Measurements from ENCODE around the gene STXBP1. TPM values are rescaled to one million over a fixed set of nuclear protein-coding genes. Genes with fewer than 3 reads are reported as not detected.
A peak's percentile ranks its signal among the peaks of the same experiment; 100 is the strongest.

The STXBP1 gene
- total RNA-seq, 2 donors from 2014 or later: 8.2 to 15.8 TPM

- Histone ChIP-seq H3K27me3 (no peaks in the 10 kb centered on the region), H3K9ac (ENCODE audit: low read depth in 2 of 2, low read length in 2 of 2) (peak overlapping the region; percentile 97 to 98), H3K4me3 (peak overlapping the region; percentile 68), H3K9me3 (no peaks in the 10 kb centered on the region), H3K4me1 (peaks cover 14% of the 10 kb centered on the region), H3K36me3 (no peaks in the 10 kb centered on the region), H3K27ac (peak overlapping the region; percentile 92)
- no peak for TF ChIP-seq CTCF (IDR thresholded peaks at IDR 0.05)
- intact Hi-C loops (cut with DNase I): no loop called here
- peak; percentile 90 for DNase-seq
Measured at GRCh38 chr9:127568971-127569885, 42.8 kb upstream of the STXBP1 start.

DNA sequence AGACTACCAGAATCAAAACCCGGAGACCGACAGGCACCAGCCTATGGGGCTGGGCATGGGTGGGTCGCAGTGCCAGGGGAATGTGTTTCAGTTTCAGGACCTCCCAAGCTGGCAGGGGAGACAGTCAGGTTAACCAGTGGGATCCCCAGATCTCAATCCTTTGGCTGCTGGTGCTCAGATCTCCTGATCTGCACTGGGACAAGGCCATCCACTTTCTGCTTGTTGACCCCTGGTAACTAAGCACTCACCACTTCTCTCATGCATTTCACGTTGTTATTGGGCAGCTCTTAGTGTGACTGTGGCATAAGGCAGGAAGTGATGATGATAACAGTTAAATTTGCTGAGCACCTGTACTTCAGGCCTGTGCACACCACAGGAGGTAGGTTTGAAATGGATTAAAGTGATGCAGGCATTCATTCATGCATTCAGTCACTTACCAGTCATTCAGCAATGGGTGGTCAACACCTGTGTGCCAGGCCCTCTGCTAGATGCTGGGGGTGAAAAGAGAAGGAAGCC lies 42.1 kb upstream of the STXBP1 start:
- Histone ChIP-seq H3K27ac (peak overlapping the region; percentile 86), H3K9ac (ENCODE audit: low read depth in 2 of 2, low read length in 2 of 2) (peak overlapping the region; percentile 93 to 94), H3K27me3 (no peaks in the 10 kb centered on the region), H3K36me3 (no peaks in the 10 kb centered on the region), H3K4me1 (peaks cover 19% of the 10 kb centered on the region), H3K4me3 (peak overlapping the region; percentile 48), H3K9me3 (no peaks in the 10 kb centered on the region)
- DNase-seq: no peak
- intact Hi-C loops (cut with DNase I): no loop called here
- no peak for TF ChIP-seq CTCF (IDR thresholded peaks at IDR 0.05)

DNA sequence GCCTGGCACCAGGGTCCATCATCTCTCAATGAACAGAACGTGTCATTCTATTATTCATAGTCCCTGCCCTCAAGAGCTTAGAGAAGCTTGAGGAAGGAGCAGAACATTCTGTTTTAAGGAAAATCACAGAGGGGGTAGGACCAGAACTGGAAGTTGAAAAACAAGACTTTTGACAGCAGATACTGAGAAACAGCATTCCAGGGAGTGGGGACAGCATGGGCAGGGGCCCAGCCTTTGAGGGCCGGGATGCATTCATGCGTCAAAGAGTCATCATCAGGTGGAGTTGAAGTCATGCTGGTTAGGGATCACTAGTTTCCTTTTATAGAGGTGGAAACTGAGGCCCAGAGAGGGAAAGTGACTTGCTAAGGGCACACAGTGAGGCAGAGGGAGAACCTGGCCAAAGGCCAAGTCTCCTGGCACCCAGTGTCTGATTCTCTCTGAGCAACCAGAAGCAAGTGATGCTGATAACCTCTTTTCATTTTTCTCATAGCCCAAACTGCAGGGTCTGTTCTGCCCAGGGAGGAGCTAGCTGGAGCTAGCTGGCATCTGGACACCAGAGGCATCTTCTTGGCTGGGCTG lies 41.5 kb upstream of the STXBP1 start:
- peak overlapping the region; percentile 86 for H3K27ac ChIP-seq
- H3K36me3 ChIP-seq: no peaks in the 10 kb centered on the region
- H3K4me1 ChIP-seq: peaks cover 20% of the 10 kb centered on the region
- intact Hi-C loops (cut with DNase I): no loop called here
- TF ChIP-seq CTCF (IDR thresholded peaks at IDR 0.05): no peak
- no peaks in the 10 kb centered on the region for H3K9me3 ChIP-seq
- peak overlapping the region in 1 of 2 donors; percentile 93 for H3K9ac ChIP-seq (ENCODE audit: low read depth in 2 of 2, low read length in 2 of 2)
- DNase-seq: no peak
- H3K4me3 ChIP-seq: no peak overlapping the region
- no peaks in the 10 kb centered on the region for H3K27me3 ChIP-seq

DNA sequence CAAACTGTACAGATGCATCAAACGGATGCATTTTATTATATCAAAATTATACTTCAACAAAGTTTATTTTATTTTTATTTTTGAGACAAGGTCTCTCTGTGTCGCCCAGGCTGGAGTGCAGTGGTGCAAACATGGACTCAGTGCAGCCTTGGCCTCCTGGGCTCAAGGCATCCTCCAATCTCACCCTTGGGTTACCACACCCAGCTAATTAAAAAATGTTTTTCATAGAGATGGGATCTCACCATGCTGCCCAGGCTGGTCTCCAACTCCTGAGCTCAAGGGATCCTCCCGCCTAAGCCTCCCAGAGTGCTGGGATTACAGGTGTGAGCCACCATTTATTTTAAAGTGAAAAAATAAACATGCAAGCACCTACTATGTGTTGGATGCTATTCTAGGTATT lies 40.1 kb upstream of the STXBP1 start:
- H3K4me1 ChIP-seq: peaks cover 28% of the 10 kb centered on the region

More for the DNA sequence above, 40.1 kb upstream of the STXBP1 start:
- TF ChIP-seq CTCF (IDR thresholded peaks at IDR 0.05): no peak
- Histone ChIP-seq H3K27me3 (no peaks in the 10 kb centered on the region), H3K9ac (ENCODE audit: low read depth in 2 of 2, low read length in 2 of 2) (no peak overlapping the region), H3K36me3 (no peaks in the 10 kb centered on the region), H3K4me3 (no peak overlapping the region), H3K27ac (peak overlapping the region; percentile 86), H3K9me3 (no peaks in the 10 kb centered on the region)
- DNase-seq: no peak
- intact Hi-C loops (cut with DNase I): no loop called here
